Progenitor cell of endocrine pancreas (in vitro differentiated cells): ENCODE data around the gene OPRL1. TPM values are rescaled to one million over a fixed set of nuclear protein-coding genes. Genes with fewer than 3 reads are reported as not detected.
"Not testable (repeated sequence)": the region's sequence is repeated elsewhere in the genome, so short reads cannot be mapped to it uniquely, and the experiment has no call there.

ENCODE experiments used
- DNase-seq: peaks from one replicate; pipeline ENCODE4 v3.0.0; 2021; ENCODE audit warnings: low spot score; ENCODE audit not compliant: unreplicated experiment
- H3K27ac Mint-ChIP-seq: 2 replicates; pipeline ENCODE4 v1.8.0; 2021; ENCODE audit warnings: mild to moderate bottlenecking, moderate library complexity, mixed read lengths
- H3K27me3 Mint-ChIP-seq: 2 replicates; pipeline ENCODE4 v1.8.0; 2021; ENCODE audit warnings: mixed read lengths
- H3K36me3 Mint-ChIP-seq: 2 replicates; pipeline ENCODE4 v1.8.0; 2022; ENCODE audit warnings: mixed read lengths; ENCODE audit not compliant: insufficient read depth
- H3K4me1 Mint-ChIP-seq: 2 replicates; pipeline ENCODE4 v1.8.0; 2021; ENCODE audit warnings: low read depth, mixed read lengths
- H3K4me3 Mint-ChIP-seq: 2 replicates; pipeline ENCODE4 v1.8.0; 2021; ENCODE audit warnings: low read depth, mild to moderate bottlenecking, moderate library complexity, mixed read lengths
- H3K9me3 Mint-ChIP-seq: 2 replicates; pipeline ENCODE4 v1.8.0; 2021; ENCODE audit warnings: low read depth, mixed read lengths
- total RNA-seq: library from RNA; stranded (reverse); gene quantifications from 2 replicates; pipeline ENCODE4 v1.2.1, GENCODE V29; 2021
- TF ChIP-seq, protein P1 (sequence below): fragments of 200-600 bp; sonication (generic); IDR thresholded peaks from one replicate; pipeline ENCODE4 v1.5.0; 2021; ENCODE audit warnings: antibody characterized with exemption, mild to moderate bottlenecking; ENCODE audit not compliant: unreplicated experiment

The OPRL1 gene
- total RNA-seq, 1 donor from 2014 or later, result 1.5 TPM

DNA sequence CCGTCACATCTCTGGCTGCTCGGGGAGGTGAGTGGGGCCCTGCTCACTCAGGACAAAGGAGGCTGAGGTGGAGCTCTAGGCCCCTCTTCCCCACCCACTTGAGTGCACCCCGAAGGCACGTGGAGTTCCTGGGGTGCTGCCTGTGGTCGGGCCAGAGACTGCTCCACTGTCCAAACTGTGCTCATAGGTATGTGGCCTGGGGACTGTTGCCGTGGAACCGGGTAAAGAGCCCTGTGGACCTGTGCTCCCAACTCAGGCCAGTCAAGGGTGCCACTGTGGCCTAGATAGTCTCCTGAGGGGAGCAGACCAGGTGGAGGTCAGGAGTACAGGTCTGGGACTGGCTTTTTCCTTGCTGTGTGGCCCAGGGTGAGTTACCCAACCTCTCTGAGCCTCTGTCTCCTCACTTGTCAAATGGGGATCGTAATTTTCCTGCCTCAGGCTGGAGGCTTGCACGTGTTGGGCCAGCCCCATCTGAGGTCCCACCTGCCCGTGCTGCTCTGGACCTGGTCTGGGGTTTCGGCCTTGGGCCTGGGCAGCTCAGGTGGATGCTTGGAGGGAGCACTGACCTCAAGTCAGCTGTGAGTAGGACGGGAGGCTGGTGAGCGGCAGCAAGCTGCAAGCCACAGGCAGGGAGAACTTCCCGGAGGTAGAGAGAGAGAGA is 39.9 kb downstream of the OPRL1 start:
- Mint-ChIP-seq H3K4me1 (no peaks in the 10 kb centered on the region), H3K4me3 (no peak overlapping the region), H3K9me3 (no peaks in the 10 kb centered on the region), H3K27me3 (peaks cover 36% of the 10 kb centered on the region), H3K36me3 (no peaks in the 10 kb centered on the region), H3K27ac (peak overlapping the region; percentile 82)
- TF ChIP-seq, protein P1, sequence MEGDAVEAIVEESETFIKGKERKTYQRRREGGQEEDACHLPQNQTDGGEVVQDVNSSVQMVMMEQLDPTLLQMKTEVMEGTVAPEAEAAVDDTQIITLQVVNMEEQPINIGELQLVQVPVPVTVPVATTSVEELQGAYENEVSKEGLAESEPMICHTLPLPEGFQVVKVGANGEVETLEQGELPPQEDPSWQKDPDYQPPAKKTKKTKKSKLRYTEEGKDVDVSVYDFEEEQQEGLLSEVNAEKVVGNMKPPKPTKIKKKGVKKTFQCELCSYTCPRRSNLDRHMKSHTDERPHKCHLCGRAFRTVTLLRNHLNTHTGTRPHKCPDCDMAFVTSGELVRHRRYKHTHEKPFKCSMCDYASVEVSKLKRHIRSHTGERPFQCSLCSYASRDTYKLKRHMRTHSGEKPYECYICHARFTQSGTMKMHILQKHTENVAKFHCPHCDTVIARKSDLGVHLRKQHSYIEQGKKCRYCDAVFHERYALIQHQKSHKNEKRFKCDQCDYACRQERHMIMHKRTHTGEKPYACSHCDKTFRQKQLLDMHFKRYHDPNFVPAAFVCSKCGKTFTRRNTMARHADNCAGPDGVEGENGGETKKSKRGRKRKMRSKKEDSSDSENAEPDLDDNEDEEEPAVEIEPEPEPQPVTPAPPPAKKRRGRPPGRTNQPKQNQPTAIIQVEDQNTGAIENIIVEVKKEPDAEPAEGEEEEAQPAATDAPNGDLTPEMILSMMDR, result no peak
- DNase-seq, result no peak

DNA sequence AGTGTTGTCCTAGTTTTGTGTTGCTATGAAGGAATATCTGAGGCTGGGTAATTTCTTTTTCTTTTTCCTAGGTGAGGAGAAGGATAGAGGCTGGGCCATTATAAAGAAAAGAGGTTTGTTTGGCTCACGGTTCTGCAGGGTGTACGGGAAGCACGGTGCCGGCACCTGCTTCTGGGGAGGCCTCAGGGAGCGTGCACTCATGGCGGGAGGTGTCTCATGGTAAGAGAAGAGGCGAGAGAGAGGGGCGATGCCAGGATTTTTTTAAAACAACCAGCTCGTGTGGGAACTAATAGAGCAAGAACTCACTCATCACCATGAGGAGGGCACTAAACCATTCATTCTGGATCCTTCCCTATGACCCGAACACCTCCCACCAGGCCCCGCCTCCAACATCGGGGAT is 41.7 kb downstream of the OPRL1 start:
- no peaks in the 10 kb centered on the region for H3K4me1 Mint-ChIP-seq
- peaks cover 32% of the 10 kb centered on the region for H3K27me3 Mint-ChIP-seq
- H3K4me3 Mint-ChIP-seq, result no peak overlapping the region
- H3K36me3 Mint-ChIP-seq, result no peaks in the 10 kb centered on the region
- no peak for DNase-seq
- peak overlapping the region; percentile 70 for H3K27ac Mint-ChIP-seq
- H3K9me3 Mint-ChIP-seq, result no peaks in the 10 kb centered on the region
- TF ChIP-seq, protein P1, result no peak

DNA sequence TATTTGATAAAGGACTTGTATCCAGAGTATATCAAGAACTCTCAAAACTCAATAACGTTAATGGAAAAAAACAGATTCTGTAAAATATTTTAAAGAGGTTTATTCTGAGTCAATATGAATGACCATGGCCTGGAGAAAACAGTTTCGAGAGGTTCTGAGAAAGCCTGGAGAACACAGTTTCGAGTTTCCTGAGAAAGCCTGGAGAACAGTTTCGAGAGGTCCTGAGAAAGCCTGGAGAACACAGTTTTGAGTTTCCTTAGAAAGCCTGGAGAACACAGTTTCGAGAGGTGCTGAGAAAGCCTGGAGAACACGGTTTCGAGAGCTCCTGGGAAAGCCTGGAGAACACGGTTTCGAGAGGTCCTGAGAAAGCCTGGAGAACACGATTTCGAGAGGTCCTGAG is 43.0 kb downstream of the OPRL1 start:
- H3K4me1 Mint-ChIP-seq, H3K9me3 Mint-ChIP-seq, H3K4me3 Mint-ChIP-seq, DNase-seq, H3K36me3 Mint-ChIP-seq, H3K27ac Mint-ChIP-seq: not testable (repeated sequence)
- H3K27me3 Mint-ChIP-seq, result peaks cover 32% of the 10 kb centered on the region

DNA sequence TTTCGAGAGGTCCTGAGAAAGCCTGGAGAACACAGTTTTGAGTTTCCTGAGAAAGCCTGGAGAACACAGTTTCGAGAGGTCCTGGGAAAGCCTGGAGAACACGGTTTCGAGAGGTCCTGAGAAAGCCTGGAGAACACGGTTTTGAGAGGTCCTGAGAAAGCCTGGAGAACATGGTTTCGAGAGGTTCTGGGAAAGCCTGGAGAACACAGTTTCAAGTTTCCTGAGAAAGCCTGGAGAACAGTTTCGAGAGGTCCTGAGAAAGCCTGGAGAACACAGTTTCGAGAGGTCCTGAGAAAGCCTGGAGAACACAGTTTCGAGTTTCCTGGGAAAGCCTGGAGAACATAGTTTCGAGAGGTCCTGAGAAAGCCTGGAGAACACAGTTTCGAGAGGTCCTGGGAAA is 43.6 kb downstream of the OPRL1 start:
- not testable (repeated sequence) for DNase-seq, H3K9me3 Mint-ChIP-seq, H3K4me1 Mint-ChIP-seq, H3K4me3 Mint-ChIP-seq, H3K27ac Mint-ChIP-seq, H3K36me3 Mint-ChIP-seq
- H3K27me3 Mint-ChIP-seq, result peaks cover 35% of the 10 kb centered on the region

DNA sequence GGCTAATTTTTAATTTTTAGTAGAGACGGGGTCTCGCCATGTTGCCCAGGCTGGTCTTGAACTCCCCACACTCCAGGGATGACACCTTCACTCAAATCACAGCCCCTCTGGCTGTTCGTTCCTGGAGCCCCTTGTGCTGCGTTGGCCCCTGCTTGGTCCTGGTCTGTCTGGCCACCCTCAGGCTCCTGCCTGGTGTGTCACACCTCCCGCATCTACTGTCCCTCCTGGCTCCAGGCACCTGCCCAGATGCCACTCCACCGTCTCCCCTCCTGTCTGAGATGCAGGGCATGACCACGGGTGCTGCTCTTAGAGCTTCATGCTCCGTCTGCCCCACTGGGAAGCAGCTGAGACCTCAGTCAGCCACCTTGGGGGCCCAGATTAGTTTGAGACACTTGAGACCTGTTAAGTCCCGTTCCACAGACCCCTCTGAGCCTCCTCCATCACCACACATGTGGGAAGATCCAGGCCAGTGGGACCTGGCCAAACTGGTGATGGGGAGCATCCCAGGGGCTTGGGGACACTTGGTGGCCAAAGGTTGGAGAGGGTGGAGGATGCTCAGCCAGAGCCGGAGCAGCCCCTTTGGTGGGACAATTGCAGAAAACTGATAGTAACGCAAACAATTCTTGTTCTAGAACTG is 49.4 kb downstream of the OPRL1 start:
- DNase-seq, result no peak
- Mint-ChIP-seq H3K27me3 (peaks cover 17% of the 10 kb centered on the region), H3K4me3 (no peak overlapping the region), H3K4me1 (no peaks in the 10 kb centered on the region), H3K27ac (no peak overlapping the region), H3K9me3 (peaks cover 6% of the 10 kb centered on the region), H3K36me3 (peaks cover 2% of the 10 kb centered on the region)
- TF ChIP-seq, protein P1, result no peak

DNA sequence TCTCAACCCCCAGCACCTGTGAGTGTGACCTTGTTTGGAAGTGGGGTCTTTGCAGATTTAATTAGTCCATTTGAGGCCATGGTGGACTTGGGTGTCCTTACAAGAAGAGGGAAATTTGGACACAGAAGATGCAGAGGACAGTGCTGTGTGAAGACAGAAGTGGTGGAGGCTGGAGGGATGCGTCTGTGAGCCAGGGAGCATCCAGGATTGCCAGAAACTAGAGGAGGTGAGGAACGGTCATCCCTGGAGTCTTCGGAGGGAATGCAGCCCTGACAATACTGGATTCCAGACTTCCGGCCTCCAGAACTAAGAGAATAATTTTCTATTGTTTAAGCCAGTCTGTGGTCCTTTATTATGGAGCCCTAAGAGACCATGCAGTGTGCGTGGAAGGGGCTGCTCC is 50.4 kb downstream of the OPRL1 start:
- Mint-ChIP-seq H3K27ac (no peak overlapping the region), H3K4me3 (no peak overlapping the region), H3K4me1 (no peaks in the 10 kb centered on the region), H3K27me3 (peaks cover 13% of the 10 kb centered on the region), H3K36me3 (peaks cover 2% of the 10 kb centered on the region), H3K9me3 (peaks cover 6% of the 10 kb centered on the region)
- DNase-seq, result no peak
- TF ChIP-seq, protein P1, result no peak
